Activated naive CD8-positive, alpha-beta T cell treated with anti-CD3 and anti-CD28 coated beads, Interleukin-2, amount 50 U/mL, for 16 hours (primary cell): ENCODE measurements around the gene LRP4.

Experiments
- DNase-seq: peaks from one replicate; pipeline ENCODE4 v3.0.0-alpha.2; 2020; ENCODE audit warnings: low read depth, low spot score

Gene LRP4

GRCh38 chr11:46845740-46846509 lies 72.4 kb downstream of the LRP4 start, which contains the start of gene CKAP5:
Gene CKAP5 (minus strand): TSS chr11:46846280. CDS start chr11:46821231, 25,049 bp downstream.
- peak; percentile 72 for DNase-seq

- no peak for DNase-seq
Observed at GRCh38 chr11:46845440-46845739, 73.0 kb downstream of the LRP4 start.

GRCh38 chr11:46840116-46840515 lies 78.2 kb downstream of the LRP4 start:
- DNase-seq: no peak

GRCh38 chr11:46838501-46838900 lies 79.8 kb downstream of the LRP4 start:
- DNase-seq: no peak

GRCh38 chr11:46837860-46838259 lies 80.5 kb downstream of the LRP4 start:
- no peak for DNase-seq

- no peak for DNase-seq
Observed at GRCh38 chr11:46836870-46837269, 81.5 kb downstream of the LRP4 start.

GRCh38 chr11:46836431-46836830 lies 81.9 kb downstream of the LRP4 start:
- DNase-seq: no peak

- no peak for DNase-seq
Observed at GRCh38 chr11:46835897-46836296, 82.5 kb downstream of the LRP4 start.

- DNase-seq: no peak
Observed at GRCh38 chr11:46834821-46835220, 83.5 kb downstream of the LRP4 start.

- no peak for DNase-seq
Observed at GRCh38 chr11:46832511-46833214, 85.7 kb downstream of the LRP4 start.

- no peak for DNase-seq
Observed at GRCh38 chr11:46827995-46828394, 90.4 kb downstream of the LRP4 start.

- DNase-seq: peak; percentile 51
Observed at GRCh38 chr11:46826310-46827044, 91.9 kb downstream of the LRP4 start.

- no peak for DNase-seq
Observed at GRCh38 chr11:46808799-46809431, 109.4 kb downstream of the LRP4 start.
